ENCODE results near the gene ENOX2.

ENOX2 gene

GRCh38 chrX:130658310-130658709 is 244.7 kb downstream of the ENOX2 start:
- TF ChIP-seq CTCF (IDR thresholded peaks at IDR 0.05; ENCODE audit: unreplicated experiment in 3 of 3), result no peak
- no peak overlapping the region for H3K4me3 Mint-ChIP-seq
- no peaks in the 10 kb centered on the region for H3K27me3 Mint-ChIP-seq (ENCODE audit: low read depth)
- no peaks in the 10 kb centered on the region for H3K4me1 Mint-ChIP-seq
- peaks cover 52% of the 10 kb centered on the region for H3K36me3 Mint-ChIP-seq (ENCODE audit: low read depth)
- H3K9me3 Mint-ChIP-seq, result peaks cover 19% of the 10 kb centered on the region
- no peak overlapping the region for H3K27ac Mint-ChIP-seq

- TF ChIP-seq CTCF (IDR thresholded peaks at IDR 0.05; ENCODE audit: unreplicated experiment in 3 of 3), result no peak
- Mint-ChIP-seq H3K27ac (no peak overlapping the region), H3K4me3 (no peak overlapping the region), H3K36me3 (ENCODE audit: low read depth) (peaks cover 27% of the 10 kb centered on the region), H3K27me3 (ENCODE audit: low read depth) (no peaks in the 10 kb centered on the region), H3K9me3 (peaks cover 18% of the 10 kb centered on the region), H3K4me1 (no peaks in the 10 kb centered on the region)
These were observed 248.5 kb downstream of the ENOX2 start for GRCh38 chrX:130654409-130654950.

GRCh38 chrX:130652824-130653578 is 250.0 kb downstream of the ENOX2 start:
- no peaks in the 10 kb centered on the region for H3K27me3 Mint-ChIP-seq (ENCODE audit: low read depth)
- H3K36me3 Mint-ChIP-seq (ENCODE audit: low read depth), result peaks cover 17% of the 10 kb centered on the region
- no peak overlapping the region for H3K27ac Mint-ChIP-seq
- no peak for TF ChIP-seq CTCF (IDR thresholded peaks at IDR 0.05; ENCODE audit: unreplicated experiment in 3 of 3)
- H3K9me3 Mint-ChIP-seq, result peaks cover 10% of the 10 kb centered on the region
- no peaks in the 10 kb centered on the region for H3K4me1 Mint-ChIP-seq
- no peak overlapping the region for H3K4me3 Mint-ChIP-seq

GRCh38 chrX:130649738-130650137 is 253.3 kb downstream of the ENOX2 start:
- TF ChIP-seq CTCF (IDR thresholded peaks at IDR 0.05; ENCODE audit: unreplicated experiment in 3 of 3), result no peak
- H3K27me3 Mint-ChIP-seq (ENCODE audit: low read depth), result no peaks in the 10 kb centered on the region
- no peak overlapping the region for H3K4me3 Mint-ChIP-seq
- H3K9me3 Mint-ChIP-seq, result no peaks in the 10 kb centered on the region
- no peak overlapping the region for H3K27ac Mint-ChIP-seq
- H3K36me3 Mint-ChIP-seq (ENCODE audit: low read depth), result peaks cover 16% of the 10 kb centered on the region
- H3K4me1 Mint-ChIP-seq, result no peaks in the 10 kb centered on the region

GRCh38 chrX:130647468-130647867 is 255.5 kb downstream of the ENOX2 start:
- no peaks in the 10 kb centered on the region for H3K27me3 Mint-ChIP-seq (ENCODE audit: low read depth)
- H3K9me3 Mint-ChIP-seq, result peaks cover 4% of the 10 kb centered on the region
- no peak overlapping the region for H3K27ac Mint-ChIP-seq
- H3K36me3 Mint-ChIP-seq (ENCODE audit: low read depth), result peaks cover 33% of the 10 kb centered on the region
- TF ChIP-seq CTCF (IDR thresholded peaks at IDR 0.05; ENCODE audit: unreplicated experiment in 3 of 3), result no peak
- no peak overlapping the region for H3K4me3 Mint-ChIP-seq
- H3K4me1 Mint-ChIP-seq, result no peaks in the 10 kb centered on the region
